Chondrocyte (in vitro differentiated cells): ENCODE data around the gene ZNF770. TPM values are rescaled to one million over a fixed set of nuclear protein-coding genes. Genes with fewer than 3 reads are reported as not detected.

Source experiments
- total RNA-seq: library from RNA; stranded (reverse); gene quantifications from 3 replicates; pipeline ENCODE4 v1.2.1, GENCODE V29; 2021

The ZNF770 gene
- total RNA-seq, 1 donor from 2014 or later = 37.6 TPM

Other genes starting within 250 kb of the ZNF770 start
- not detected in 3 replicates for gene GJD2, start 233.3 kb downstream of the ZNF770 start, total RNA-seq
- 6.2 to 19.5 TPM (median 7.1 TPM) in 3 replicates for gene ACTC1, start 192.7 kb downstream of the ZNF770 start, total RNA-seq
- gene AQR, start 18.5 kb downstream of the ZNF770 start, total RNA-seq = 18.2 to 26.3 TPM (median 19.3 TPM) in 3 replicates
- gene NANOGP8, start 97.0 kb upstream of the ZNF770 start, total RNA-seq = not detected in 3 replicates